ENCODE measurements around the gene DIS3L2.
A peak's percentile ranks its signal among the peaks of the same experiment; 100 is the strongest.
"Not testable (repeated sequence)": the region's sequence is repeated elsewhere in the genome, so short reads cannot be mapped to it uniquely, and the experiment has no call there.

DIS3L2 gene

DNA sequence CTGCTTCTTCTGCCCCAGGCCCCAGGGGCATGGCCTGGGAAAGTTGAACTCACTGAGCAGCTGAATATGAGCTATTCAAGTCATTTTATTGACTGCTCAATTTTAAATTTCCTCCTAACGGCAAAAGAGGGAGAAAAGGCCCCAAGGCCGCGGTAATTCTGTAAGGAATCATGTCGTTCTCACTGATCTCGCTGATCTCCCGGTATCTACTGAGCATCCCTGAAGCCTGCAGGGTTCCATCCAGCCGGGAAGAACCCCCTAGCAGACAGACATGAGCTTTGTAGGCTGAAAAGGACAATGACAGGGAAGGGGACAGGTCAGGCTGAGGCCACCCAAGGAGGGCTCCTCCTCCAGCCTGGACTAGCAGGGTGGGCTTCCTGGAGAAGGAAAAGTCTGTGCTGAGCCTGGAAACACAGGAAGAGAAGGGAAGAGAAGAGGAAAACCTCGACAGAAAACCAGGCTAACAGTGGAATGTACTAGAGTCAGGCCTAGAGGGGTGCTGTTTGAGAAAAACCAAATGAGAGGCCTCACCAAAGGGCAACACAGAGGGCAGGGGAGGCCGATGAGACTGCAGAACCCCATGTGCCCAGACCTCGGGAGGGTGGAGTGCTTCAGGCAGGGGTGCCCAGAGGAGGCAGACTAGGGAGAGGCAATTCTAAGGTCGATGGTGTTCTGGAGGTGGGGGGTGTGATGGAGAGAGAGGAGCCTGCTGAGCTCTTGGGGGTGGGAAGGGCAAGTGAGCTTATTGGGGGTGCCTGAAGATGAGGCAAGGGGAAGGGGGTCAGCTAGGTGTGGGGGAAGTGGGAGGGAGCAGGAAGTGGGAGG is 32.4 kb upstream of the DIS3L2 start:
- DNase-seq (ENCODE audit: low read depth in 2 of 2) = no peak

DNA sequence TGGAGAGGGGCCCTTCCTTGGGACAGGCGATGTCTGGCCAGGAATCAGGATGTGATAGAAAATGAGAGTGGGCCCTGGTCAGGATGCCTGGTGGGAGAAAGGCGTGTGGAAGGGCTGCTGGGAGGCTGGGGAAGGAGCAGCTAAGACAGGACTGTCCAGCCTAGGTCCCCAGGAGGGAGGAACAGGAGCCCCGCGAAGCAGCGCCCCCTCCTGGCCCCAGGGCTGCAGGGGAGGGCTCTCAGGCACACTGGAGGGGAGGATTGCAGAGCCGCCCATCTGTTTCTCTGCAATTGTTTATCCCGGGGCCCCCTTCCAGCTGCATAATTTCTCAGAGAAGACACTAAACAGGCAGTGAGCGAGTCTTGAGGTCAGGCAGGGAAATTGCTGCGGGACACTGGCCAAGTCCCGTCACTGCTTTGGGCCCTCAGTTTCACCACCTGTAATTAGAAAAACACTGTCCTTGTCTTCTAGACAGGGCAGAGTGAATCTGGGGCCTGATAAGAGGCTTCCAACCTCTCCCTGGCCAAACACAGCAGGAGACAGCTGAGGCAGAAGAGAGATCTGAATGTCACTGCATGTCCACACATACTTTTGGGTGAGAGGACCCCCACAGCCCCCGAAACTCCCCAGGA is 31.4 kb upstream of the DIS3L2 start:
- peak in 1 of 2 donors; percentile 25 for DNase-seq (ENCODE audit: low read depth in 2 of 2)

DNA sequence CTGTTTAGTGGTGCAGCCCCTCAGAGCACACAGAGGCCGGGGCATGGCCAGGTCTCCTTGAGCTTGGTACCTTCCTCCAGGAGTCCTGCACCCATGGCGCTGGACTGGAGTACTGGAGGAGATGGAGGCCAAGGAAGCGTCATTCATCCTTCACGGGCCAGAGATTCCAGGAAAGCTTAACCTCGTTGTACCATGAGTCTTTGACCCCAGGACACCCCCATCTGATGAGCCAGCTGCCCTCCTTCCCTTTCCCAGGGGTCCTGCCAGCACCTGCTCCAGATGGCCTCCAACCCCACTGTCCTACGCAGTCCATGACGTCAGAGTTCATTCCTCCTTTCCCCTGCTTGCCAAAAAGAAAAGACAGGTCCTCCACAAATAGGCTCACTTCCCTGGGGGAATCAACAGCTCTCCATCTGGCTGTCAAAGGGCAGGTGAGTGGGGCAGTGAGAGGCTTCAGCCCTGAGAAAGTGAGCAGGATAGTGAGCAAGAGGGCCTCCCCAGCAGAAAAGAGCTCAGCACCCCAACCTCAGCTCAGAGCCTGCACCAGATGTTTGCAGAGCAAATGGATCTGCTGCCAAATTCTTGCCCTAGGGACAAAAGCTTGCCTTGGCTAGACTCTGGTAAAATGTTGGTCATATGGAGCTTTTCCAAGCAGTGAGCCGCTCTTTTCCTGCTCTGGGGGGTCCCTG is 30.8 kb upstream of the DIS3L2 start:
- no peak for DNase-seq (ENCODE audit: low read depth in 2 of 2)

DNA sequence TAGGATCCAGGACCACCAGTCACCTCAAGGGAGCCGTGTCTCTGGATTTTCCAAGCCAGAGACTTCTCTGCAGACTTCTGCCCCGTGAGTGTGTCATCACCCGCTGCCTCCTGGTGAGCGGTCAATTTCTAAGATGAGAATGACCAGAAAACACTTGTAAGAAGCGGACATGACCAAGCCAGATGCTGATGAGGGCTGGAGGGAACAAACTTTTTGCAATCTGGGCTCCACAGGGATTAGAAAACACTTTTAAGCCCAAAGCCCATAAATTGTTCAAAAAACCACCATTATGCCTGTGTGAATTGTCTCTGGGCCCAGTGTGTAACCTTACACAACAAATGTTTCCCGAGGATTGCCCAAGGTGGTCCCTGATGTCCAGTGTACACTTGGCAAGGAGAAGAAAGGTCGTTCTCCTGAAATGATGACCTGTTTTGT is 30.0 kb upstream of the DIS3L2 start:
- no peak for DNase-seq (ENCODE audit: low read depth in 2 of 2)

GRCh38 chr2:231932711-231932970 is 28.9 kb upstream of the DIS3L2 start:
- no peak for DNase-seq (ENCODE audit: low read depth in 2 of 2)

DNA sequence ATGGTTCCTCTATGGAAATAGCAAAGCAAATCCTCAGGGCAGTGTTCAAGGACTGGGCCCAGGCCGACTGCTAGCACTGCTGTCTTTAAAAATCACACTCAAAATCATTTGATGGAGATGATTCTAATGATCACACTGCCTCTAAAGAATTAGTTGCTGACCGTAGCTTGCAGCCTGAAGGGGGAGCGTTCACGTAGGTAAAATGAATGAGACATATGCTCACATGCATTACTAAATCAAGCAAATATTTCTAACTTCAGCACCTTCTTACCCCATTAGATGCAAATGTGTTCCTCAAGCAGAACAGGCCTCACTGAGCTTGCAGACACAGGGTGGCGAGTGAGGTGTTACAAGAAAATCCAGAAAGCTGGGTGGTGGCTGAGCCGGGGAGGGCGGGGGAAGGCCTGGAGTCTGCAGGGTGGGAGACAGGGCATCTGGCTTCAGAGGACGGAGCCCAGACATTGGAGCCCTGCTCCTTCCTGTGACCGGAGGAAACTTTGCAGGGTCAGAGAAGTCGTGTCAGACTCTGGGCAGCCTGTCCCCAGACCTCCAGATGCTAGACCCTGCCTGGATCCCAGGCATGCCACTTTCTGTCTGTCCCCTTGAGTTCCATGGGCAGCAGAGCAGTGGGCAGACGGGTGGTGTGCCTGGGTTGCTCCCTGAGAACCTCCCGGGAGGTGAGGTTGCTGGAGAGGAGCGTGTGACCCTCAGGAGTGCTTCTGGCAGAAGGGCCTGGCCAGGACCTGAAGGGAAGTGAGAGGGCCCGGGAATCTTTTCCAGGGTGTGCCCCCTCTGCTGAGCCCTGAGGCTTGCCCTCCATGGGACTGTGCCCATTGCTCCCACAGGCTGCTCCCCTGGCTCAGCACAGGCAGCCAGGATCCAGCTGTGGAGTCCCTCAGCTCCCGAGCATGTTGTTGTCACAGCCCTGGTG is 28.3 kb upstream of the DIS3L2 start:
- no peak for DNase-seq (ENCODE audit: low read depth in 2 of 2)

GRCh38 chr2:231933916-231934401 is 27.6 kb upstream of the DIS3L2 start:
- DNase-seq (ENCODE audit: low read depth in 2 of 2) = no peak

GRCh38 chr2:231934441-231935206 is 26.9 kb upstream of the DIS3L2 start:
- no peak for DNase-seq (ENCODE audit: low read depth in 2 of 2)

DNA sequence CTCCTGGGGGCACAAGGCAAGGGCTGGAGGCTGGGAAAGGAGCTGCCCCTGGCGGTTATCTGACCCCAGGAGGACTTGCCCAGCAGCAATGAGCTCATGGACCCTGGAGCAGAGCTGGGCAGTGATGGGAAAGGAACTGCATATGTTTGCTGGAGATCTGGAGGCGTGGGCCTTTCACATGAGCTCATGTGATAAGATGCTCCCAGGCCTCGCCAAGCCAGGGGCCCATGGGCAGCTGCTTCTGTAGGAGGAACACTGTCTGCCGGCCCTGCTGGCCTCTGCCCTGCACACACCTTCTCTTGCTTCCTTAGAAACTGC is 26.3 kb upstream of the DIS3L2 start:
- DNase-seq (ENCODE audit: low read depth in 2 of 2) = no peak

DNA sequence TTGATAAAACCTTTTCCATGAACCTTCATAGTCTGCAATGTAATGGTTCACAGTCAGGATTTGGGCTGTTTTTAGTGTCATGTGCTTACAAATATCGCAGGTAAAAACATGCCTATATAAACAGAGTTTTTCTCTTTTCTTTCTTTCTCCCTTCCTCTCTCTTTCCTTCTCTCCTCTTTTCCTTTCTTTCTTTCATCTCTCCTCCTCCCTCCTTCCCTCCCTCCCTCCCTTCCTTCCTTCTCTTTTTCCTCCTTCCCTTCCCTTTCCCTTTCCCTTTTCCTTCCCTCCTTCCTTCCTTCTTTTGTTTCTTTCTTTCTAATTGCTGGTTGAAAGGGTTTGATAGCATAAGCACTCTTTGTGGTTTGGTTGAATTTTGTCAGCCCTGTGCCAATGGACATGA is 25.7 kb upstream of the DIS3L2 start:
- DNase-seq (ENCODE audit: low read depth in 2 of 2) = no peak

DNA sequence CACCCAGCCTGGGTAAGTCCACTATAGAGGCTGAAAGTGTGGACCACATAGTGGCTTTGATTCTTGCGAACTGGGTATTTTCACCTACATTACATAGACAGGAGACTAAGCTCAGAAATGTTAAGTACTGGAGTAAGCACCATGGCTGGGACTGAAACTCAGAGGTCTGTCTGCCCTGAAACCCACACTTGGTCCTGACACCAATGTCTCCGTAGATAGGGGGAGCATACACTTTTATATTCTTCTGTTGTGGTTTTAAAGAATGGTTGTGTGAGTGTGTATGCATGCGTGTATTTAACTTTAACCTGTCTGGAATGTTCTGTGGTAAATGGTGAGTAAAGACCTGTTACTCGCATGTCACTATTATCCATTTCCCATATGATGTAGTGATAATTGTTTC is 25.0 kb upstream of the DIS3L2 start:
- DNase-seq (ENCODE audit: low read depth in 2 of 2) = no peak

- DNase-seq (ENCODE audit: low read depth in 2 of 2) = no peak
Observed at GRCh38 chr2:231937057-231937456, 24.5 kb upstream of the DIS3L2 start.

- DNase-seq (ENCODE audit: low read depth in 2 of 2) = no peak
Observed at GRCh38 chr2:231939022-231939421, 22.5 kb upstream of the DIS3L2 start.

DNA sequence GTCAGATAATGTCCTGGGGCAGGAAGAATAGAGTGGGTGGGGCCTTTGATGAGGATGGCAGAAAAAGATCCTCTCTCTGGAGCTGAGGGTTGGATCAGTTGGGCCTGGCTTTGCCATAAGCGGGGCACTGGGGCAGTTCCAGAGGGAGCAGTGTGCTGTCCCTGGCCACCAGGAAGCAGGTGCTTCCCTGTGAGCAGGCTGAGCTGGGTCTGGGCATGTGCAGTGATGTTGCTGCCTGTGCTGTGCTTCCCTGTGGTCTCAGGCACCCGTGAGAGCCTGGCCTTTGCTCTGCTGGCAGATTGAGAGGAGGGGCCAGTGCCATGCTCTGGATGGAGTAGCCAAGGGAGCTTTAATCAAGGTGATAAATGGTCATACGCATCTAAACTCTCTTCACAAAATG is 20.7 kb upstream of the DIS3L2 start:
- DNase-seq (ENCODE audit: low read depth in 2 of 2) = no peak

- DNase-seq (ENCODE audit: low read depth in 2 of 2) = no peak
Observed at GRCh38 chr2:231941673-231942072, 19.8 kb upstream of the DIS3L2 start.

DNA sequence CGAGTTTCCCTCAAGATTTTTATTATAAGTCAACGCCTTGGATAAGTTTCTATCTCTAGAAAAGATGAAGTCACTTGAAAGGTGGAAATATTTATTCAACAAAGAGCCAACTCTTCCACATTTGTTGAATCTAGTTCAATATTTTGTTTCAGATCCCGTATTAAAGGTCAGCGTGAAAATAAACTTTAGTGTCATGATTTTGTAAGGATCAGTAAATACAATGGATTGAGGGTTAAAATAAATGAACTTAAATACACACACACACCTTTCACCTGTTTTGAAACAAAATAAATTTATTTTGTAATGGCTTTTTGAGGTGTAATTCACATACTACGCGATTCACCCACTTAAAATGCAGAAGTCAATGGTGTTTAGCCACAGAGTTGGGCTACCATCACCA is 19.3 kb upstream of the DIS3L2 start:
- no peak for DNase-seq (ENCODE audit: low read depth in 2 of 2)

- DNase-seq (ENCODE audit: low read depth in 2 of 2) = no peak
Observed at GRCh38 chr2:231946241-231946814, 15.2 kb upstream of the DIS3L2 start.

DNA sequence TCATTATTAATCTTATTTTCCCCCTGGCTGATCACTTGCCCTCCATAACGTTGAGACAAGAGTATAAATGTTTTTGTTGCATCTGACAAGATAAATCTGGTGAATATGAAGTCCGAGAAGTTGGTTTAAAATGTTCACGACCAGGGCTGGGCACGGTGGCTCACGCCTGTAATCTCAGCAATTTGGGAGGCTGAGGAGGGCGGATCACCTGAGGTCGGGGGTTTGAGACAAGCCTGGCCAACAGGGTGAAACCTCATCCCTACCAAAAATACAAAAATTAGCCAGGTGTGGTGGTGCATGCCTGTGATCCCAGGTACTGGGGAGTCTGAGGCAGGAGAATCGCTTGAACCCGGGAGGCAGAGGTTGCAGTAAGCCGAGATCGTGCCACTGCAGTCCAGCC is 14.4 kb upstream of the DIS3L2 start:
- DNase-seq (ENCODE audit: low read depth in 2 of 2) = not testable (repeated sequence)

- DNase-seq (ENCODE audit: low read depth in 2 of 2) = no peak
Observed at GRCh38 chr2:231947694-231948093, 13.8 kb upstream of the DIS3L2 start.

GRCh38 chr2:231951452-231952035 is 10.0 kb upstream of the DIS3L2 start:
- DNase-seq (ENCODE audit: low read depth in 2 of 2) = no peak
